ENCODE data around the gene ADARB2.

GRCh38 chr10:1454951-1455350 is 282.4 kb downstream of the ADARB2 start:
- TF ChIP-seq EZH2 (IDR thresholded peaks at IDR 0.05; ENCODE audit: low read depth, unreplicated experiment) (no peak), POLR2AphosphoS5 (IDR thresholded peaks at IDR 0.05; ENCODE audit: low read depth) (no peak), CTCF (conservative IDR thresholded peaks at IDR 0.05; ENCODE audit: low read depth in 2 of 2) (no peak), REST (IDR thresholded peaks at IDR 0.05; ENCODE audit: unreplicated experiment) (no peak), JUNB (IDR thresholded peaks at IDR 0.05; ENCODE audit: unreplicated experiment) (no peak), EZH2phosphoT487 (IDR thresholded peaks at IDR 0.05; ENCODE audit: unreplicated experiment) (no peak), STAT1 (IDR thresholded peaks at IDR 0.05; ENCODE audit: unreplicated experiment) (no peak), CREB1 (CRISPR knock-in tag; IDR thresholded peaks at IDR 0.05; ENCODE audit: low read depth) (no peak), ZNF331 (CRISPR knock-in tag; IDR thresholded peaks at IDR 0.05; ENCODE audit: low read depth) (no peak), ETS1 (IDR thresholded peaks at IDR 0.05) (no peak), ZNF462 (CRISPR knock-in tag; IDR thresholded peaks at IDR 0.05) (no peak)
